ENCODE results near the gene TRAPPC6A.

TRAPPC6A gene

DNA sequence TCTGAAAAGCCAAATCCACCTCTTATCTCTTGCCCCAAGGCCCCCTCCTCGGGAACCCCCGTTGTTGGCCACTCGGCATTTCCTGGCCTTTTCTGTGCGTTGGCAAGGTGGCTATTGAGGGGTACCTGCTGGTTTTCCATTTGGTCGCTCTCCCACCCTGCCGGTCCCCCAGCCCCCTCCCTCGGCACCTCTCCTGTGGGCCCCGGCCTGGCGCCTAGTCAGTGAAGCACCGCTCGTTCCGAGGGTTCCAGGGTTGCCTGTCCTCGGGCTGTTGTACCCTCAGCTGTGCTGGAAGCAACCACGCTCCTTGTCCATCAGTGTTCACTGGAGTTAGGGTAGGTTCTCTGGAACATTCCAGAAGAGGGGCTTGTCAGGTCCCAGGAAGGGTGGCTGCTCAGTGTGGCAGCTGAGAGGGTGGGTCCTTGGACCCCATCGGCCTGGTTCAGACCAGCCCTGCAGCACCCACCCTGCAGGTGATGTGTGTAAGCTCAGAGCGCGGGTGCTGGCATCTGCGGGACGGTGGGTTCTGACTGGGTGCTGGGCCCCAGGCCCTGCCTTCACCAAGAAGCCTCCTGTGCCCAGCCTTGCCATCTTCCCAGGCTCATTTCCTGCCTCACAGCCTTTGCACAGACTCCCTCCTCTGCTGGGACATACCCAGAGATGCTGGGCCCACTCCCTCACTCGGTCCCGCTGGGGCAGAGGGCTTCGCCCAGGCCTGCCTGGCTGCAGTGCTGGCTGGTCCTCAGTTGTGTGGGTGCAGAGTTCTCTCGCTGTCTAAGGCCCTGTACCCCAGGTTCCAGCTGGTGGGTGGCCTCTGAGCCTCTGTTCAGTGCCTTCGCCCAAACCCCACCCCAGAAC, 38.5 kb downstream of the TRAPPC6A start:
- H3K4me3 Mint-ChIP-seq, result no peak overlapping the region
- peaks cover 16% of the 10 kb centered on the region for H3K36me3 Mint-ChIP-seq (ENCODE audit: low read depth)
- H3K9me3 Mint-ChIP-seq, result no peaks in the 10 kb centered on the region
- no peaks in the 10 kb centered on the region for H3K27me3 Mint-ChIP-seq
- H3K27ac Mint-ChIP-seq, result no peak overlapping the region
- H3K4me1 Mint-ChIP-seq (ENCODE audit: low read depth), result peaks cover 9% of the 10 kb centered on the region

DNA sequence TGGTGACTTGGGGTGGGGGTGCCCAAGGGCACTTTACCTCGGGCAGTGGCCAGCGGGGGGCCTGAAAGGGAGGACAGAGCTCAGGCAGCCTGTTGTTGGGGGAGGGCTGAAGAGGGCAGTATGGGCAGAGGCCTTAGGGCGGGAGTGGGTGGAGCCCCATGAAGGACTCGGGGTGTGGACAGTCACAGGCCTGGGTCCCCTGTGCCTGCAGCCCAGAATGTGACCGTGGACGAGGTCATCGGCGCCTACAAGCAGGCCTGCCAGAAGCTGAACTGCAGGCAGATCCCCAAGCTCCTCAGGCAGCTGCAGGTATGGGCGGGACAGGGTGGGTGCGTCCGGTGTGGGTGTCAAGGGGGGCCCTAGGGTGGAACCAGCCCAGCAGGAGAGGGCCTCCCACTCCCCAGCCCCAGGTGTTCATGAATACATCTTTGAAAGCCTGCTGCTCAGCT, 39.7 kb downstream of the TRAPPC6A start:
- H3K36me3 Mint-ChIP-seq (ENCODE audit: low read depth), result peaks cover 16% of the 10 kb centered on the region
- no peaks in the 10 kb centered on the region for H3K9me3 Mint-ChIP-seq
- no peak overlapping the region for H3K4me3 Mint-ChIP-seq
- peaks cover 16% of the 10 kb centered on the region for H3K4me1 Mint-ChIP-seq (ENCODE audit: low read depth)
- no peaks in the 10 kb centered on the region for H3K27me3 Mint-ChIP-seq
- H3K27ac Mint-ChIP-seq, result no peak overlapping the region

DNA sequence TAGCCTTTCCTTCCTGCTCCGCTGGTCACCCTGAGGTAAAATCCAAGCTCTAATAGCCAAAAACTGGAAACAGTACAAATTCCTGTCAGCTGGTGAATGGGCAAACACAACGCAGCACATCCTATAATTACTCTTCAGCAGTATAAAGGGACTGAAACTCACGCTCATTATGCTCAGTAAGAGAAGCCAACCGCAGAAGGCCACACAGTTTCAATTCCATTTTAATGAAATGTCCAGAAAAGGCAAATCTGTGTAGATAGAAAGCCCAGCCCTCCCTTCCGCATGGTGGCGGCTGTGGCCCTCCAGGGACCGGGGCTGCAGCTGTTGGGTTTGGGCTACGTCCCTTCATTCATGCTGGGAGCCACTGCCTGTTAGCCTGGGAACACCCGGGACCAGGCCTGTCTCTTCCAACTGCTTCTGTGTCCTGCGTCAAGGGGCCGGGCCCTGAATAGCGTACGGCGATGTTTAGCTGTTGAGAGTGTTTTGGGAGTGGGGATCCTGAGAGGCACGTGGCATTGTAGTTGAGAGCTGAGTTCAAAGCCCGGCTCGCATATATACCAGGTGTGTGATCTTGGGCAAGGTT, 40.8 kb downstream of the TRAPPC6A start:
- Mint-ChIP-seq H3K27me3 (no peaks in the 10 kb centered on the region), H3K4me1 (ENCODE audit: low read depth) (peaks cover 16% of the 10 kb centered on the region), H3K36me3 (ENCODE audit: low read depth) (peaks cover 6% of the 10 kb centered on the region), H3K9me3 (no peaks in the 10 kb centered on the region), H3K27ac (no peak overlapping the region), H3K4me3 (no peak overlapping the region)

DNA sequence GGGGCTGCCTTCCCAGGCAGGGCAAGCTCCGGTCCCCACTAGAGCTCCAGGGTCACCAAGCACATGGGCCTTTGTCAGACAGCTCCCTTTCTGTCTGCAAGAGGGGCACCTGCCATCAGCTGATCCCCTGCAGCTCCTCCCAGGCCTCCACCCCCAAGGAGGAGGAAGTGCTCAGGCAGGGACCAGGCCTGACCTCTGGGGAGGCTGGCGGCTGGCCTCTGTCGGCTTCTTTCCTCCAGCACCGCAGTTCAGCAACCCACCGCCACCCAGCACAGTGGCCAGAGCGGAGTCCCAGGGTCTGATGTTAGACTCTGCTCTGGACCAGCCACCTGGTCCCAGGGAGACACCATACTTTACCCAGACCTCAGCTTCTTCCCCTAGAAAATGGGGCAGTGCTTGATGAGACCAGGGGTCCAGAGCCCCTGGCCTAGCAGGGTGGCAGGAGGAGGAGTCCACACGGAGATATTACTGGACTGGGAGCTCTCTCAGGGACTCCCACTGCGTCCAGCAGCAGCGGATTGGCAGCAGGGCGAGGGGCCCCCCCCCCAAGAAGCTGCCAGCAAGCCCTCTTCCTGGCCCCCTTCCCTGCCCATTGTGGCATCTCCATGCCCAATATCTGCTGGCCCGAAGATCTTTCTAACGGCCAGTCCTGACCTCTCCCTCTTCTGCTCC, 41.4 kb downstream of the TRAPPC6A start:
- Mint-ChIP-seq H3K4me1 (ENCODE audit: low read depth) (peaks cover 16% of the 10 kb centered on the region), H3K36me3 (ENCODE audit: low read depth) (peaks cover 6% of the 10 kb centered on the region), H3K9me3 (no peaks in the 10 kb centered on the region), H3K4me3 (no peak overlapping the region), H3K27me3 (no peaks in the 10 kb centered on the region), H3K27ac (no peak overlapping the region)

DNA sequence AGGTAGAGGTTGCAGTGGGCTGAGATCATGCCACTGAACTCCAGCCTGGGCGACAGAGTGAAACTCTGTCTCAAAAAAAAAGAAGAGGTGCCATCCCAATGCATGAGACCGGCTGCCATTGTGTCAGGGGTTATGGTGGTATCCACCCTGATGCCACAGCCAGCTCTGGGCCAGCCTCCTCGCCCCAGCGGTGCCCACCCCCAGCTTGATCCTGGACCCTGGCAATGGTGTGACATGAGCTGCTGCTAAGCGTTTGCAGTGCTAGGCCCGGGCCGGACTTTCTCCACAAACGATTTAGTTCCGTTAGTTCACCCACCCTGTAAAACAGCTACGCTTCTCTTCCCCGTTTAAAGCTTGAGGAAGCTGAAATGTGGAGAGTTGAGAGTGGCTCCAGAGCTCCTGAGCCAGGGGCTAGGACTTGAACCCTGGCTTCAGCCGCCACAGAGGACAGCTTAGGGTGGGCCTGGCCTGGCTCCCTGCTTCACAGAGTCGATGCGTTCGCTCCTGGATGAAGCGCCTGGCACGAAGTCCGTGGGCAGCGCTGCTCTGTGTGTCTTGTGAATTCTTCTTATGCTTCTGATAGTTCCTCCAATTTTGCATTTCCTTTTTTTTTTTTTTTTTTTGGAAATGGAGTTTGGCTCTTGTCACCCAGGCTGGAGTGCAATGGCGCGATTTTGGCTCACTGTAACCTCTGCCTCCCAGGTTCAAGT, 42.7 kb downstream of the TRAPPC6A start:
- Mint-ChIP-seq H3K27ac (no peak overlapping the region), H3K27me3 (no peaks in the 10 kb centered on the region), H3K9me3 (no peaks in the 10 kb centered on the region), H3K4me1 (ENCODE audit: low read depth) (peaks cover 20% of the 10 kb centered on the region), H3K36me3 (ENCODE audit: low read depth) (no peaks in the 10 kb centered on the region), H3K4me3 (no peak overlapping the region)

DNA sequence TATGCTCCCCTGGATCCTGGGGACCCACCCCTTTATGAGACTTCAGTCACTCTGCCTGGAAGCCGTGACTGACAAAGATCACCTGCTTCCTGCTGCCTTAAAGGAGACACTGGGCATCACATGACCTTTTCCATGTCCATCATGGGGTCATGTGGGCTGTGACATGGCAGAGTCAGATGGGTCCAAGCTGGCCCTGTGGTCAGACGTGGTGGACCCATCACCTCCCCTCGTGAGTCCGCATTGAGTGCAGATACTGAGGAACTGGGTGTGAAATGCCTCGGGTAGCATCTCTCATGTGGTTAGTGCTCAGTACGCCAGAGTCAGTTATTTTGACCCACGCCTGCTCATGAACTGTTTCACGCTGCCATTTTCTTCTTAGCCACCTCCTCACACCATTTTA, 44.4 kb downstream of the TRAPPC6A start:
- H3K36me3 Mint-ChIP-seq (ENCODE audit: low read depth), result no peaks in the 10 kb centered on the region
- H3K27ac Mint-ChIP-seq, result no peak overlapping the region
- H3K9me3 Mint-ChIP-seq, result no peaks in the 10 kb centered on the region
- H3K4me1 Mint-ChIP-seq (ENCODE audit: low read depth), result peaks cover 20% of the 10 kb centered on the region
- H3K4me3 Mint-ChIP-seq, result no peak overlapping the region
- no peaks in the 10 kb centered on the region for H3K27me3 Mint-ChIP-seq

DNA sequence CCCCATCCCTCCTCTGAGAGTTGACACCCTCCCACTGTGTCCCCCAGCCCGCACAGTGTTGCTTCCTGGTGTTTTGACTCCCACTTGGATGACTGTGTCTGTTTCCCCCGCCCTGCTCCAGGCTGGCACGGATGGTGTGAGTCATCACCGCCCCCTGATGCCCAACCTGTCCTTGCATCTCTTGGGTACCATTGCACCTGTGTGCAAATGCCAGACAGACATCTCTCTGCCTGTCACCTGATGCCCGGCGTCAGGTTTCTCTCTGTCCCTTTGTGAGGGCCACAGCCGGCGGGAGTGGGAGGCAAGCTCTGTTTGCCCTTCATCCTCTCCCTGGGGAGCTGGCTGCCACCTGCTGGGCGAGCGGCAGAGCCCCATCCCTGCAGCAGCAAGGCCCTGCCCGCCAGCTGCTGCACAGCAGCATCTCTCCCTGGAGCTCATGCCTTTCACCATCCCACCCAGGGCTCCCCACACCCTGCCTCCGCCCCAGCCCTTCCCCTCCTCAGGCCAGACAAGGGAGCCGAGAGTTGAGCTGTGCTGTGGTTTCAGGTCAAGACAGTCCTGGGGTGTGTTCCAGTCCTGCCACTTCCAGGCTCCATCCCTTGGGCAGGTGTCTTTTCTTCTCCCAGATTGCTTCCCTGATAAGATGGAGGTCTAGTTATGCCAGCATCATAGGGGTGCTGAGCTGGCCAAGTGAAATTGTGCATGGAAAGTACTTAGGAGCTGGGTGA, 47.0 kb downstream of the TRAPPC6A start:
- Mint-ChIP-seq H3K4me3 (no peak overlapping the region), H3K27ac (no peak overlapping the region)

DNA sequence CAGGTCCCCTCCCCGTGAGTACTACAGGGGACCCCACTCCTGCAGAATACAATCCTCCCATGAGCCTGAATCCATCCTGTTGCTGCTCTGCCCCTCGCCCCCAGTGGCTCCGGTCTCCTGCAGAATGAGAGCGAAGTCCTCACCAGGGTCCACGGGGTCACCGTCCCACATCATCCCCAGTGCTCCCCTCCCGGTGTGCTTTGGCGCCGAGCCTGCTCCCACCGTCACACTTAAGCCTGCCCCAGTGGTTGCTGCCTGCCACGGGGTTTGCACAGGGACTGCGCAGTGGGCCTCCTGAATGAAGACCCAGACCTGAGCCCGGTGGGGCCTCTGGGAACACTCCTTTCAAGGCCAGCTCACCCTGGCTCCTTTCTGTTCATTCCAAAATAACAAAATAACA, 47.8 kb downstream of the TRAPPC6A start:
- no peak overlapping the region for H3K4me3 Mint-ChIP-seq
- H3K27ac Mint-ChIP-seq, result no peak overlapping the region
- peaks cover 20% of the 10 kb centered on the region for H3K4me1 Mint-ChIP-seq (ENCODE audit: low read depth)
- no peaks in the 10 kb centered on the region for H3K36me3 Mint-ChIP-seq (ENCODE audit: low read depth)
- H3K27me3 Mint-ChIP-seq, result no peaks in the 10 kb centered on the region
- no peaks in the 10 kb centered on the region for H3K9me3 Mint-ChIP-seq

More for the DNA sequence above, 47.0 kb downstream of the TRAPPC6A start:
- H3K27me3 Mint-ChIP-seq, result no peaks in the 10 kb centered on the region
- no peaks in the 10 kb centered on the region for H3K9me3 Mint-ChIP-seq
- peaks cover 15% of the 10 kb centered on the region for H3K4me1 Mint-ChIP-seq (ENCODE audit: low read depth)
- H3K36me3 Mint-ChIP-seq (ENCODE audit: low read depth), result no peaks in the 10 kb centered on the region

DNA sequence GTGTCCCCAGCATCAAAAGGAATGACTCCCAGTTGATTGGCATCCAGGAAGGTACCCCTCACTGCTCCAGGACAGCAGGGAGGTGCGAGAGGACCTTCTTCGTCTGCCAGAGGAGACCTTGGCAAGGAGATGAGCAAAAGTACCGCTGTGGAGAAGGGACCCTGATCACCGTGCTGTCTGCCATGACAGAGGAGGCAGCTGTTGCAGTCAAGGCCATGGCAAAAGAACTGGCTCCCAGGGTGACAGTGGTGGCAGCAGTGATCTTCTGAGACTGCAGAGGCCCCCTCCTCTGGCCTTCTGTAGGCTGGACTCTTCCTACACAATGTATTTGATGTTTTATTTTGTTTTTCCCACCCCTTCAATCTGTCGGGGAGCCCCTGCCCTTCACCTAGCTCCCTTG, 49.2 kb downstream of the TRAPPC6A start:
- H3K4me1 Mint-ChIP-seq (ENCODE audit: low read depth), result peaks cover 11% of the 10 kb centered on the region
- no peaks in the 10 kb centered on the region for H3K27me3 Mint-ChIP-seq
- H3K9me3 Mint-ChIP-seq, result no peaks in the 10 kb centered on the region
- no peaks in the 10 kb centered on the region for H3K36me3 Mint-ChIP-seq (ENCODE audit: low read depth)
- H3K4me3 Mint-ChIP-seq, result no peak overlapping the region
- no peak overlapping the region for H3K27ac Mint-ChIP-seq

DNA sequence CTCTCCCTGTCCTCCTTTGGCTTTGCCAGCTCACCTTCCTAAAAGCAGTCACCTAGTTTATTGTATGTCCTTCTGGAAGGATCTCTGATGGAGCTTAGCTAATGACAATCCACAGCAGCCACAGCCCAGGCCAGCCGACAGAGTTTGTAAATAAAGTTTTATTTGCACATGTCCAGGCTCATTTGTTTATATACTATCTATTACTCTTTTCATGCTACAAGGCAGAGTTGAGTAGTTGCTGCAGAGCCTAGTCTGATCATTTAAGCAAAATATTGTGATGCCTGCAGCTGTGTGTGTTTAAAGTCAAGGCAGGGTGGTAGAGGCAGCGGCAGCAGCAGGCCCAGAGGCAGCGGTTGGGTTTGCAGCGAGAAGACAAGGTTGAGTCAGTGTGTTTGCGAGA, 49.9 kb downstream of the TRAPPC6A start:
- Mint-ChIP-seq H3K9me3 (no peaks in the 10 kb centered on the region), H3K4me3 (no peak overlapping the region), H3K27ac (no peak overlapping the region), H3K27me3 (no peaks in the 10 kb centered on the region), H3K36me3 (ENCODE audit: low read depth) (no peaks in the 10 kb centered on the region), H3K4me1 (ENCODE audit: low read depth) (peaks cover 11% of the 10 kb centered on the region)

DNA sequence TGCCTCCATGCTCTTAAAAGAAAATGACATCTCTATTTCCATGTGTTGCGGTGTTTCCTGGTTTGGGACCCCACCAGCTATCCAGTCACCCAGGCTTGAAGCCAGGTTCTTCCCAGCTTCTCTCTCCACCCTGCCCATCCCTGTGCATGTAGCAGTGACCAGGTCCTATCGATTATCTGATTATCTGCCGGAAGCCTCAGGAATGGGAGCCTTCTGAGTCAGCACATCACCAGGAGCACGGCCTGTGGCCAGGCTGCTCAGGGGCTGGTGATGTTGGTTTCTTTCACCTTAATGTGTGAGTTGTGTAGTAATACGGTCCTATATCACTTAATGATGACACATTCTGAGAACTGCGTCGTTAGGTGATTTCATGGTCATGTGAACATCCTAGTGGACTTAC, 51.4 kb downstream of the TRAPPC6A start:
- Mint-ChIP-seq H3K4me1 (ENCODE audit: low read depth) (peaks cover 20% of the 10 kb centered on the region), H3K9me3 (no peaks in the 10 kb centered on the region), H3K36me3 (ENCODE audit: low read depth) (no peaks in the 10 kb centered on the region)

DNA sequence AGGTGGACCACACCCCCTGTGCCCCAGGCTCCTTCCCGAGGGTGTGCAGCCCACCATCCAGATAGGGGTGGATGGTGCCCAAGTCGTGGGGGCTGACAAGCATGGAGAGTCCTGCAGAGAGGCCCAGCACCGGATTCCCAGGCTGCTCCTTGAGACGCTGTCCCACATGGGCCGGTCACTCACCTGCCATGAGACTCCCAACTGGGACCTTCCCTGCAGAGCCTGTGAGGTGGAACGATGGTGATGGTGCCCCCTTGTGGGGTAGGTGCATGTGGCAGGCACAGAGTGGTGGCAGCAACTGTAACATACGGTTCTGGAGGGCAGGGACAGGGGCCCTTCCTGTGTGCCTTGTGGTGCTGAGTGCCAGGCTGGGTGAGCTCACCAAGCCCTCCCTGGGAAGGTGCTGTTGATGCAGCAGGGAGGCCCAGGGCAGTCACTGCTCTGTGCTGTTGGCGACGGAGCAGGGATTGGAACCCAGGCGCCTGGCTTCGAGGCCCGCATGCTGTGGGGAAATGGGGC, 52.0 kb downstream of the TRAPPC6A start:
- H3K9me3 Mint-ChIP-seq, result no peaks in the 10 kb centered on the region
- H3K27ac Mint-ChIP-seq, result no peak overlapping the region
- no peak overlapping the region for H3K4me3 Mint-ChIP-seq
- H3K27me3 Mint-ChIP-seq, result no peaks in the 10 kb centered on the region
- no peaks in the 10 kb centered on the region for H3K36me3 Mint-ChIP-seq (ENCODE audit: low read depth)
- H3K4me1 Mint-ChIP-seq (ENCODE audit: low read depth), result peaks cover 26% of the 10 kb centered on the region

More for the DNA sequence above, 51.4 kb downstream of the TRAPPC6A start:
- no peak overlapping the region for H3K27ac Mint-ChIP-seq
- H3K4me3 Mint-ChIP-seq, result no peak overlapping the region
- H3K27me3 Mint-ChIP-seq, result no peaks in the 10 kb centered on the region

DNA sequence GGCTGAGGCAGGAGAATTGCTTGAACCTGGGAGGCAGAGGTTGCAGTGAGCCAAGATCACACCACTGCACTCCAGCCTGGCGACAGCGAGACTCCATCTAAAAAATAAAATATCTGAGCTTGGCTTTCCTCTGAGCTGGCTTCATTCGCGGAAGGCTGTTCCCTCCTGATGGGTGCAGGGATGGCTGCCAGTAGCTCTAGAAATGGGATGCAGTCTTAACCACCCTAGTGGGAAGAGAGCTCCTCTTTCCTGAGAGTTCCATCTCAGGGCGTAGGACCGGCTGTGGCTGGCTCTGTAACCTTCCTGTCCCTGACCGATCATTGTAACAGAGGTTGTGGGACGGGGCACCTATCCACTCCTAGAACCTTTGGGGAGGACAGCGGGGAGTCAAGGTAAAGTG, 52.7 kb downstream of the TRAPPC6A start:
- Mint-ChIP-seq H3K9me3 (no peaks in the 10 kb centered on the region), H3K4me3 (no peak overlapping the region), H3K27me3 (no peaks in the 10 kb centered on the region), H3K4me1 (ENCODE audit: low read depth) (peaks cover 28% of the 10 kb centered on the region), H3K27ac (no peak overlapping the region), H3K36me3 (ENCODE audit: low read depth) (no peaks in the 10 kb centered on the region)

DNA sequence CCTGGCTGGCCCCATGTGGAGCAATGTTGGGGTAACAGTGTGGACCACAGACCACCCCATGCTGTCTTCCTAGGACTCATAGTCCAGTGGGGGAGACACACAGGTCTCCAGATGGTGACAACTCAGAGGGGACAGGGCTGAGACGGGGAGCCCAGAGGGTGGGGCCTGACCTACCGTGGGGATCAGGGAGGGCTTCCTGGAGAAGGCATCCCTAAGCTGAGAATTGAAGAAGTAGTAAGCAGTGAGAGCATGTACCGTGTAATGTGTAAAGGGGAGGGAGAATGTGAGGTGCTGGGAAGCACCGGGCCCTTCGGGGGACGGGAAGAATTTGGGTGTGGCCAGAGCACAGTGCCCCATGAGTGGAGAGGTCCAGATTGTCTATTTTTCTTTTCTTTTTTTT, 54.0 kb downstream of the TRAPPC6A start:
- Mint-ChIP-seq H3K27ac (no peak overlapping the region), H3K4me3 (no peak overlapping the region), H3K4me1 (ENCODE audit: low read depth) (peaks cover 38% of the 10 kb centered on the region), H3K27me3 (no peaks in the 10 kb centered on the region), H3K9me3 (no peaks in the 10 kb centered on the region), H3K36me3 (ENCODE audit: low read depth) (no peaks in the 10 kb centered on the region)

All from stimulated activated naive CD8-positive, alpha-beta T cell treated with anti-CD3 and anti-CD28 coated beads, Interleukin-15, Interleukin-2, amounts not matched to agents 100 ng/mL and 50 ng/mL, for 24 hours (primary cell).